GM19023 (cell line): Measurements from ENCODE around the gene PCDHA9.

Experiments
- ATAC-seq: cut with Tn5 transposase; IDR thresholded peaks from one replicate; pipeline ENCODE4 v1.9.1; 2021; ENCODE audit warnings: mild to moderate bottlenecking, moderate library complexity; ENCODE audit not compliant: unreplicated experiment

Gene PCDHA9

DNA sequence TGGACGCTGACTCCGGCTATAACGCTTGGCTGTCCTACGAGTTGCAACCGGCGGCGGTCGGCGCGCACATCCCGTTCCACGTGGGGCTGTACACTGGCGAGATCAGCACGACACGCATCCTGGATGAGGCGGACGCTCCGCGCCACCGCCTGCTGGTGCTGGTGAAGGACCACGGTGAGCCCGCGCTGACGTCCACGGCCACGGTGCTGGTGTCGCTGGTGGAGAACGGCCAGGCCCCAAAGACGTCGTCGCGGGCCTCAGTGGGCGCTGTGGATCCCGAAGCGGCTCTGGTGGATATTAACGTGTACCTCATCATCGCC, 29.0 kb downstream of the PCDHA9 start:
- ATAC-seq = no peak

DNA sequence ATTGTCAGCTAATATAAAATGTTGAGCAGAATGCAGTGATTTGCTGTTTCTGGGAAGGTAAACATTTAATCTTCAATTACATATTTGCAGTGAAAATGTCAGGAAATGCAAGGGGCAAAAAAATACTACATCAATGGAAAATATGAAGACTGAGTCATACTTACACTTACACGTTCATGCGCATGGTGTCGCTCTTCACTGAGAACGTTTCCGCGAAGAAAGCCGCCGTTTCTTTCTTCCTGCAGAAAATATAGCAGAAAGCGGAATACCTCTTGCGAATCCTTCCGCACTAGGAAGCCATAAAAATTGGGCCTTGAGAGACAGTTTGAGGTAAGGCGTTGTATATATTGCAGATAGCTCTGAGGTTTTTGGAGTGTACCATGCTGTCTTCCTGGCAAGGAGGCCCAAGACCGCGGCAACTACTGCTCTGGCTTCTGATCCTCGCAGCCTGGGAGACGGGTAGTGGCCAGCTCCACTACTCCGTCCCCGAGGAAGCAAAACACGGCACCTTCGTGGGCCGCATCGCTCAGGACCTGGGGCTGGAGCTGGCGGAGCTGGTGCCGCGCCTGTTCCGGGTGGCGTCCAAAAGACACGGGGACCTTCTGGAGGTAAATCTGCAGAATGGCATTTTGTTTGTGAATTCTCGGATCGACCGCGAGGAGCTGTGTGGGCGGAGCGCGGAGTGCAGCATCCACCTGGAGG, 33.9 kb downstream of the PCDHA9 start, which contains the start of gene PCDHA13:
TSS of gene PCDHA13 (plus strand) at position 236 of the 702 bp plus-strand sequence. CDS start at position 381, 145 bp downstream.
- ATAC-seq = no peak

- no peak for ATAC-seq
These were observed 34.4 kb downstream of the PCDHA9 start for GRCh38 chr5:140882591-140882899.

DNA sequence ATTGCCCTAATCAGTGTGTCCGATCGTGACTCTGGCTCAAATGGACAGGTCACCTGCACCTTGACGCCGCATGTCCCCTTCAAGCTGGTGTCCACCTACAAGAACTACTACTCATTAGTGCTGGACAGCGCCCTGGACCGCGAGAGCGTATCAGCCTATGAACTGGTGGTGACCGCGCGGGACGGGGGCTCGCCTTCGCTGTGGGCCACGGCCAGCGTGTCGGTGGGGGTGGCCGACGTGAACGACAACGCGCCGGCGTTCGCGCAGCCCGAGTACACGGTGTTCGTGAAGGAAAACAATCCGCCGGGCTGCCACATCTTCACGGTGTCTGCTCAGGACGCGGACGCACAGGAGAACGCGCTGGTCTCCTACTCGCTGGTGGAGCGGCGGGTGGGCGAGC, 35.2 kb downstream of the PCDHA9 start:
- ATAC-seq = no peak

DNA sequence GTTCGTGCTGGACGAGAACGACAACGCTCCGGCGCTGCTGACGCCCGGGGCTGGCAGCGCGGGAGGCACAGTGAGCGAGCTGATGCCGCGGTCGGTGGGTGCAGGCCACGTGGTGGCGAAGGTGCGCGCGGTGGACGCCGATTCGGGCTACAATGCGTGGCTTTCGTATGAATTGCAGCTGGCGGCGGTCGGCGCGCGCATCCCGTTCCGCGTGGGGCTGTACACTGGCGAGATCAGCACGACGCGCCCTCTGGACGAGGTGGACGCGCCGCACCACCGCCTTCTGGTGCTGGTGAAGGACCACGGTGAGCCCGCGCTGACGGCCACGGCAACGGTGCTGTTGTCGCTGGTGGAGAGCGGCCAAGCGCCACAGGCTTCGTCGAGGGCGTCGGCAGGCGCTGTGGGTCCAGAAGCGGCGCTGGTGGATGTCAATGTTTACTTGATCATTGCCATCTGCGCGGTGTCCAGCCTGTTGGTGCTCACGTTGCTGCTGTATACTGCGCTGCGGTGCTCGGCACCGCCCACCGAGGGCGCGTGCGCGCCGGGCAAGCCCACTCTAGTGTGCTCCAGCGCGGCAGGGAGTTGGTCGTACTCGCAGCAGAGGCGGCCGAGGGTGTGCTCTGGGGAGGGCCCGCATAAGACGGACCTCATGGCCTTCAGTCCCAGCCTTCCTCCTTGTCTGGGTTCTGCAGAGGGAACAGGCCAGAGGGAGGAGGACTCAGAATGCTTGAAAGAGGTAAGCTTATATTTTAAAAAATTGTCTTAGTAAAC, 35.9 kb downstream of the PCDHA9 start:
- no peak for ATAC-seq
